ENCODE results near the gene WNK2.
"Not testable (repeated sequence)": the region's sequence is repeated elsewhere in the genome, so short reads cannot be mapped to it uniquely, and the experiment has no call there.

Gene WNK2

DNA sequence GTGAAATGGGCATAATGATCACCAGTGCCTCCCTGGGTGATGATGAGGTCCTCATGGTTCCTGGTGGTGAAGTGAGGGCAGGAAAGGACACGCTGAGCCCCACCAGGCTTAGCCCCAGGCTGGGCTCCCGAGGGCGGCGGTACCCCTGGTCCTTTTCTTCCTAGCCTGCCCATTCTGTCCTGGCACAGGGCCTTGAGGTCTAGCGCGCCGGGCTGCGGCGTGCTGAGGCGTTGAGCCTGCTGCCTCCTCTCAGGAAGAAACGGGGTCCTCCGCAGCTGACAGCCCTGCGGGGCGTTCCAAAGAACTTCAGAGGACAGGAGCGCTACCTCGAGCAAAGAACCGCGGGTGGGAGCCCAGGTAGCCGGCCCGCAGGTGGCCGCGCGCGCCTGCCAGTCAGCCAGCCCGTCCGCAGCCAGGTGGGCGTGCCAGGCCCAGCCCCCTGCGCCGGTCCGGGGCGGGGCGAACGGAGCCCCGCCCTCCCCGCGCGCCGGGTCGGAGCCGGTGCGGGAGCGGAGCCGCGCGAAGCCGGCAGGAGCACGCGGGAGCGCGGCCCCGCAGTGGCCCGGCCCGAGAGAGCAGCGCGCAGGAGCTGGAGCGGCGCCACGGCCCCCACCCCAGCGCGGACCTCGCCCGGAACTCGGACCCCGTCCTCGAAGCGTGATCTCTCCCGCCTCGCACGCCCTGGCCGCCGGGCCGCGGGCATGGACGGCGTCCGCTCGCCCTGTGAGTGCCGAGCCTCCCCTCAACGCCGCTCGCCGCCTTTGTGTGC is at the start of gene WNK2:
TSS of gene WNK2 (plus strand) at position 477 of the 769 bp plus-strand sequence. CDS start 791 bp downstream, outside the sequence.
- peak in 1 of 2 experiments; percentile 62 for DNase-seq

DNA sequence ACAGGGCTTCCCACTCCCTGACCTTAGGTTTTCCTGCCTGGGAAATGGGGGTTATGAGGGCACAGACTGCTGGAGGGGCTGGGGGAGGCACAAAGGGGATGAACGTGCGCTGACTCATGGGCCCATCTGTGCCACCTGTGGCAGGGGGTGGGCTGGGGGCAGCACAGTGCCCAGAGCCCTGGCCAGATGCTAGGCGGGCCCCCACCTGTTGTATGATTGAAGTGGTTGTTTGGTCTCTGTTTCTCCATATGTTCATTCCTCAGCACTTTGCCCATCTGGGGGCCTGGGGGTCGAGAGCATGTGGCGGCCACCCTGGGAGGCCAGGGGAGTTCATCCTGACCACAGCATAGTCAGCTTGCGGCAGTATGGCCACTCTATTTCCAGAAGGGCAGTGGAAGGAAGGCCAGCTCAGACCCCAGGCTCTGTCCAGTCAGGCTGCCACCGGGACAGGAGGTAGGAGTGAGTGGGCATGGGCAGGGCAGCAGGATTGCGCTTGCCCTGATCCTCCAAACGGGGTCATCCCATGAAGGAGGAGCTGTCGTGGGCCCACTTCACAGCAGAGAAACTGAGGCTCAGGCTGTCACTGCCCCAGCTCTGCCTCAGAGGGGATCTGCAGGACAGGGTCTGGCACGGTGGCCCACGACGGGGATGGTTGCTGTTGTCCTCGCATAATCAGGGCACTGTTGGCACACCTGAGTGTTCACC is 49.0 kb upstream of the WNK2 start:
- peak; percentile 78 to 94 for DNase-seq

DNA sequence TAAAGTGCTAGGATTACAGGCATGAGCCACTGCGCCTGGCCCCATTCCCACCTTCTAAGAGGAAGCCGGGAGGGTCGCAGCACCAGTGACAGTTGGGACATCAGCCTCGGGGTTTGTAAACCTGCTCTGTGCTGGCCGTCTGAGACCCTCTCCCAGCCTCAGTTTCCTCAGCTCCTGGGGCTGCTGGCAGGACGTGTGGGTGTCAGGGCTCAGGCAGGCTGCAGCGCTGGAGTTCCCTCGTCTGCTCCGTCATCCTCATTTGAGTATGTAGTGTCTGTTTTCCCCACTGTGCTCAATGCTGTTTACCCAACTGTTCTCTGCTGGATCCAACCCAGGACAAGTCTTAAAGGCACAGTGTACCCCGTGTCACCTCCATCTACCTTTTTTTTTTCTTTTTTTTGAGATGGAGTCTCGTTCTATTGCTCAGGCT is 47.9 kb upstream of the WNK2 start:
- peak in 1 of 2 experiments; percentile 40 for DNase-seq

DNA sequence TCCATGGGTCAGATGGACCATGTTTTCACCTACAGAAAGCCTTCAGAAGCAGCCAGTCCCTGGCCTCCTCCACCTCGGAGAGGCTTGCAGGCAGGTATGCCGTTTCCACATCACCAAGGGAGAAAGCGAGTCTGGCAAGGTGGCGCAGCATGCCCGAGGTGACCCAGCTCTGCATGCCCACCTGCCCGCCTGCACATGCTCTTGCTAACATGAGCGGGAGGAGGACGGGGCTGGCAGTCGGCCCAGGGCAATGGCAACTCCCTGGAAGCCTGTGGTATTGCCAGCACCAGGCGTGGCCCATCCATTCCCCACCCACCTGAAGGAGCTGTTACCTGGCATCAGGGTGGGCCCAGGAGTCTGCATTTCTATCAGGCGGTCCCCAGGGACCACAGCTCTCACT is 46.6 kb upstream of the WNK2 start:
- DNase-seq = no peak

DNA sequence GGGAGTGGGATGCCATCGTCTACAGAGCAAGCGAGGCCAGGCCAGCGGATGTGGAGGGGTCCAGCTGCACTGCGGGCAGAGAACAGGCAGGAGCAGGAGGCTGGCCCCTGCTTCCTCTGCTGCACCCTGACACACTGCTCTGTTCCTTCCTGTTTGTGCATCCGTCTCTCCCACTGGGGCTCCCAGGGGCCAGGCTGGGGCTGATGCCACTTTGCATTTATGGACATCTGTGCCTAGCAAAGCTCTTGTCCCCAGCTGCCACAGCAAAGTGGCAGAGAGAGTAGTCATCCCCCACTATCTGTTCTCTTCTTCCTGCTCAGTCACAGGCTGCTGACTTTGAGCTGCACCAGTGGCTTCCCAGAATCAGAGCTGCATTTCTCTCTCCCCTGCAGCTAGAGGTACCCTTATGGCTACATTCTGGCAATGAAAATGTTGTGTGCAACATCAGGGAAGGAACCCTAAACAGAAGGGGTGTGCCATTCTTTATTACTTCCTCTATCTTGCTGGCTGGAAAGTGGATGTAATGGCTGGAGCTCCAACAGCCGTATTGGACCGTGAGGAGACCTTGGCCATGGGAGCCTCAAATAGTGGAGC is 45.7 kb upstream of the WNK2 start:
- DNase-seq = peak; percentile 74 to 90

DNA sequence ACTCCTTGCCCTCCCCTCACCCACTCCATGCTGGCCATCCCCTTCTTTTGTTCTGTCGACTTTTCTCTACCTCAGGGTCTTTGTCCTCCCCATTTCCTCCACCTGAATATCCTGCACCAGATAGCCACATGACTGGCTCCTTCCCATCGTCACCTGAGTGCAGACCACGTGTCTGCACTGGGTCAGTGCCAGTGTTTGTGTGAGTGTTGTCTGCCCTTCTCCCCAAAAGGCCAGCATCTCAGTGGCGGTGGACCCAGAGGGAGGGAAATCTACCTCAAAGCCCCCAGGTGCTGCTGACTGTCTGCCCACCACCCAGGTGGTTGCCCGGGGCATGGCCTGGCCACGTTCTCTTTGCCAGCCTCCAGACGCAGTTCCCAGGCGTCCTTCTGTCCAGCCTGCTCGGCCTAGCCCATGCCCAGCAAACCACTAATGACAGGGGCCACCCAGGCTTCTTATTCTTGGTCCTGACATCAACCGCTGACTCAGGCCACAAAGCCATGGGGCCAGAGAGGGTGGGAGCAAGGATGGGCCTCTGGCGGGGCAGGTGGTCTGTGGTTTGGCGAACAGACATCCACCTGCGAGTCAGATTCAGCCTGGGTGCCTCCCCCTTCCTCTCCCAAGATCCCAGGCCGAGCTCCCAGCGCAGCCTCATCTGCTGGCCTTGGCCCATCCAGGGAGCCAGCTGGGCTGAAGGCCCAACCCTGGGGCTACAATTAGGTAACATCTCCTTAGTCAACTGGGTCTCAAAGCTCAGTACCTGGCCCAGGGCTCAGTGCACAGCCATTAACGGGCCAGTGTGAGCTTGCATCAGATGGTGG is 44.4 kb upstream of the WNK2 start:
- DNase-seq = no peak

DNA sequence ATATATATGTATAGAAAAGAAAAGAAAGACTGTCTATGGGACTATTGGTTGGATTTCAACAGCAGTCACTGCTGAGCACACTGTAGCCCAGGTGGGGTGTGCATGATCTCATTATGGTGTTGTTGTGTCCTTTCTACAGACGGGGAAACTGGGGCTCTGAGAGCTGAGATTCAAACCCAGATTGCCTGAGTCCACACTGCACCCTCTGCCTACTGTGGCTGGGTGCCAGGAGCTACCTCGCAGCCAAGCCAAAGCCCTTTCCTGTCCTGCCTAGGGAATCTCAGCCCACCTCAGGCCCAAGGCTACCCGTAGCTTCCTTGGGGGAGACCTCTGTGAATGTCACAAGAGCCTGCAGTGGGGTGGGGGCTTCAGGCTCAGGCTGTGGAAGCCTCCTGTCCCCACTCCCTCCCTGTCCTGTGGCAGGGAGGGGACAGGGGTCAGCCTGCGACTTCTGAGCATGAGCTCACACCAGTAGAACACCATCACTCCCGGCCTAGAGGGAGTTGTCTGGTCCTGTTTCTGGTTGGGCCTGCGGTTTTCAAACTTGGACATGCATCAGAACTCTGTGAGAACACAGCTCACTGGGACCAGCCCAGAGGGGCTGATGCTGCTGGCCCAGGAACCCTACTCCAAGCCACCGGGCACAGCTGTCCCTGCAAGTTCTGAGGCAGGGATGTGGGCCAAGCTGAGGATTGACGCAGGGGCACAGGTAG is 42.0 kb upstream of the WNK2 start:
- no peak for DNase-seq

DNA sequence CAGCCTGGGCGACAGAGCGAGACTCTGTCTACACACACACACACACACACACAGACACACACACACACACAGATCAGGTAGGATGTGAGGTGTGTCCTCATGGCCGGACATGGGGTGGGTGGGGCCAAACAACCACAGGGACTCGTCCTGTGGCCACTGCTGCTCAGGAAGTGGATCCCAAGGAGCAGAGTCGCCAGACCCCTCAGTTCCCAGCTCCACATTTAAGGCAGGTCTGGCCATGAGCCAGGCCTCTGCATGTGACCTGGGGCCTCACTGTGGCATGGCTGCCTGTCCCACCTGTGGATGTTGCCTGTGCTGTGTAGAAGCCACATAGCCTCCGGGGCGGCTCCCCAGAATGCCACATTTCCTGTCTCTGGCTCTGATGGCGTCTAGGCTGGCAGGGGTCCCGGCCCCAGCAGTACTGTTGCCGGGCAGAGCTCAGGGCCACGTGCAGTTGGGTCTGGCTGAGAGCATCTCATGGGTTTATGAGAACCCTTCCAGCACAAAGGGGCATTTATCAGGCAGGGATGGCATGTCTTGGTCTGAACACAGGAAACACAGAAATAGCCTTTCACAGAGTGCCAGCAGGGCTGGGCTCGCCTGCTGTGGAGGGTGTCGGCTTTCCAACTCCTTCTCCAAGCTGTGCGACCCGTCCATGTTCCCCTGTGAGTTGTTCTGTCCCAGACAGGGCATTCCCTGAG is 40.0 kb upstream of the WNK2 start:
- DNase-seq = peak in 1 of 2 experiments; percentile 35

DNA sequence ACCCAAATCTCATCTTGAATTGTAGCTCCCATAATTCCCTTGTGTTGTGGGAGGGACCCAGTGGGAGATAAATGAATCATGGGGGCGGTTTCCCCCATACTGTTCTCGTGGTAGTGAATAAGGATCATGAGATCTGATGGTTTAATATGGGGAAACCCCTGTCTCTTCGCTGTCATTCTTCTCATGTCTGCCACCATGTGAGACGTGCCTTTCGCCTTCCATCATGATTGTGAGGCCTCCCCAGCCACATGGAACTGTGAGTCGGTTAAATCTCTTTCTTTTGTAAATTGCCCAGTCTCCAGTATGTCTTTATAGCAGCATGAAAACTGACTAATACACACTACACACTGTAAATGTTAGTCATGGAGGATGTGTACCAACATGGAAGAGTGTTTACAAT is 37.2 kb upstream of the WNK2 start:
- not testable (repeated sequence) for DNase-seq

DNA sequence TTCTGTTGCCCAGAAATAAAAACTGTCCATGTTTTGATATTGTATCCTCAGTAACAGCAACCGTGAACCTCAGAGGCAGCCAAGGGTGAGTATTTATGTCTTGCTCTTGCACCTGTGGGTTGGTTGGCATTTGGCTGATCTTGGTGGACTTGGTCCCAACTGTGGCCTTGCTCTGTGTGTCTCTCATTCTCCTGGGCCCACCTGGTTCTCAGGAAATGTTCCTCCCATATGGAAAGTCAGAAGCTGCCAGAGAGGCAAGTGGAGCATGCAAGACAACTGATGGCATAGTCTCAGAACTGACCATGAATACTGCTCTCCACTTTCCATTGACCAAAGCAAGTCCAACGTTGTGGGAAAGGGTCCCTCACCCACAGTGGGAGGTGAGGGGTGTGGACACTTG is 36.3 kb upstream of the WNK2 start:
- DNase-seq = no peak

DNA sequence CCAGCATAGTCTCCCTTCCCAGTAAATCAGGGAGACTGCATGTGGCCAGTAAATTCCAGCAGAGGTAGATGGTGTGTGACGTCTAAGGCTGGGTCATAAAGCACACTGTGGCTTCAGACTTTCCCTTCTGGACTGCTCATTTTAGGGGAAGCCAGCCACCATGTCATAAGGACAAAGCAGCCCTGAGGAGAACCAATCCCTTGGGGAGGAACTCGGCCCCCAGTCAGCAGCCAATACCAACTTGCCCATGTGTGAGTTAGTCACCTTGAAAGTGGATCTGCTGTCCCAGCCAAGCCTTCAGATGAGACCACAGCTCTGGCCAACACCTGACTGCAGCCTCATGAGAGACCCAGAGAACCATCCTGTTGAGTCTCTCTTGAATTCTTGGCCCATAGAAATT is 35.2 kb upstream of the WNK2 start:
- DNase-seq = no peak

DNA sequence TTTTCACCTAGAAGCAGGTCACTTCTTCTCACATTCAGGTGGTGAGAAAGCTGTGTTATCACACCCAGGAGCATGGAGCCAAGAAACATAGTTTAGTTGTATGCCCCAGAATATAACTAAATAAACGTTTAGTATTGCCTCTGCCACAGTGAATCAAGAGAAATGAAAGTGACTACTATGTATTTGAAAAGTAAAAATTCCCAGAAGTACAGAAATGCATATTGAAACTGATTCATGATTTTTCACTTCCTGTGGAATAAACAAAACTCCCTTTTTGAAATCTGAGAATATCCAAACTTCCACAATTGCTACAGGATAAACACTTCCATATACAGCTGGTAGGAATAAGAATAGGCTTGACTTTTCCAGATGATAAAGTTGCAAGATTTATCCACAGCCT is 34.6 kb upstream of the WNK2 start:
- DNase-seq = no peak

DNA sequence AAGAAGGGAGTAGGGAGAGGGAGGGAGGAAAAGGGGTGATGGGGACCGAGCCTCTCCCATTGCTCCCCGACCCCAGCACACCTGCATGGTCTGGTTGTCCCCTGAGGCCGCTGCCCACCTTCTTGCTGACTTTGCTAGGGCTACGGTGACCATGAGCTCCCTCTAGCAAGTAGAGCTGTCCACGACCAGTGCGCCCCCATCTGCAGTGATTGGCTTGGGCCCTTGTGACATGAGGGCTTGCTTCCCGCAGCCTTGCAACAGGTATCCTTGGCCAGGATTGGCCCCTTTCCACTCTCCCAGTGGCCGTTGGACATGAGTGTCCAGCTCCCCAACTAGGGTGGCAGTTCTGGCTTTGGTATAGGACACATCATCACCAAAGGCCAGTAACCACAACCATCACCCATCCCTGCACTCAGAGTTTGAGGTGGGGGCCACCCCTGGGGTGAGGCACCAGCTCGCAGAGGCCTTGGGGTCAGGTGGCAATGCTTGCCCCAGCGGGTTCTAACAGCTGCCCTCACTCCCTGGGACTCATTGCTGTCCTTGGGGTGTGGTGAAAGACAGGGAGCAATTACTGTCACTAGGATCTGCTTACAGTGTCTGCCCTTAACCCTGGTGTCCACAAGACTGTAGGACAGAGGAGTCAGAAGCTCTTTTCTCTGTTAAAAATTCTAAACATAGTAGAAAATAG is 32.7 kb upstream of the WNK2 start:
- no peak for DNase-seq

DNA sequence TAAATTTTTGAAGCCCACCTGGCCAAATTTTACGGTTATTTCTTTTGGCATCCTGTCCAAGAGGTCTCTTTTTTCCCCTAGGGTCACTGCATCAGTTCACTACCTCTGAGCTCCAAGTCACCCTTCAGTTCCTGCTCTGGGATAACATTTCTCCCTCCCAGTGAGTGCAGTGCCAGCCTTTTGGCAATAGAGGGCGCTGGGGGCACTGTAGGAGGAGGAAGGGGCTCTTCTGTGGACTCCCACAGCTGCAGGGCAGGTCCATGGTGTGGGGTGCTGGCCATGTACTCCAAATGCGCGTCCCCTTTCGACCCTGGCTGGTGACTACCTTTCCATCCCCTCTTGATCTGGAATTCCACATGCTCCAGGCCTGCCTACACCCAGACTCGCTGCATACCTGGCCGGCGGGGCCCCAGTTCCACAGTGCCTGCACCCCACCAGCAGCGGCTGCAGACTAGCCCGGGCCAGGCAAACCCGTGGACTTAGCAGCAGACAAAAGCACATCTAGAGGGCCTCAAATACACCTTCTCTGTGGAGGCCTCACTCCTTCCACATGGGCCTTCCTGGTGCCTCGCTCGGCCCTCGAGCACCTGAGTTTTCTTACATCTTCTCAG is 29.5 kb upstream of the WNK2 start:
- peak; percentile 40 to 75 for DNase-seq

DNA sequence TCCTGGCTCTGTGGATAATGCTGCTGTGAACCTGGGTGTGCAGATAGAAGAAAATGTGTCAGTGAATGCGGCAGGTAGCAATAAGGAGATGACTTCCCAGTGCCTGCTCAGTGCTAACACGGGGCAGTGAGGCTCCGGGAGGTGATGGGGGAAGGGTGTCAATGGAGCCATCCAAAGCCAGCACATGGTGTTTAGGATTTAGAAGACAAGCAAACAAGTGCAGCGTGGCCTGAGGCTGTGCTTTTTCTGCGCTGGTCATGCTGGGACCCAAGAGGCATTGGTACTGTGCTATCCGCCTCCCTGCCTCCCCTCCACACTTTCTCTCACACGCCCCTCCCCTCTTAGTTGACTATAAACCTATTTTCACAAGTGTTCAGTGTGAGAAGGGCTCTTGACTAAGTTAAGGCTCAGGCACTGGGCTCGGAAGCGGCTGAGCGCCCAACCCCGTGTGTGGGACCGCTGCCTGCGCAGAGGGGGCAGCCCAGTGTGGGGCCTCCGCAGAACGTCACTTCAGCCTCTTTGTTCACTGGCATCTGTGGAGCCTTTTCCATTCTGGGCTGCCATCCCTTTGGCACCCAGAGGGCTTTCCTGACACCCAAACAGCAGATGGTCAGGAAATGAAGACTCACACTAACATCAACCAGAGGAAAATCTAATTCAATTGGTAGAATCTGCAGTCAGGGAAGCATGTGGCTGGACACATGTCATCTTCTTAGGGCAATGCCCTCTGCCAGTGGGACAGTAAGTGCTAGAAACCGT is 28.0 kb upstream of the WNK2 start:
- DNase-seq = peak; percentile 77 to 90

DNA sequence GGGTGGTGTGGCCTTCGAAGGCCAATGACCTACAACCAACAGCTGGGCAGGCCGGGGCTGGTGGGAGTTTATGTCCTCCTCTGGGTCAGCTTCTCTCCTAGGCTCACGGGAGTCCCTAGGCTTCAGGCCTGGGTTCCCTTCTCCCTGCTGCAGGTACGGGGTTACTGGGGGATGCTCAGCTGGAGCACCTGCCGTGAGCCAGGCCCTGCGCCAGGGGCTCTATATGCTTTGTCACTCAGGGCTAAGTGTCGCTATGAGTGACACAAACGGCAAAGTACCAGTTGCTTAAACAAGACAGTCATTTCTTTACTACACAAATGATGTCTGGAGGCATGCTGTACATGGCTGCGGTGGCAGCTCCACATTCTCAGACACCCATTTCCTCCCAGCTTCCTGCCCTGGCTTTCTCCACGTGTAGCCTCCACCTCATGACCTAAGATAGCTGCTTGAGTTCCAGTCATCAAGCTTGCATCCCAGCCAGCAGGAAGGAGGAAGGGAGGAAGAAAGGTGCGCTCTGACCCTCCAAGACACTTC is 27.4 kb upstream of the WNK2 start:
- DNase-seq = no peak

DNA sequence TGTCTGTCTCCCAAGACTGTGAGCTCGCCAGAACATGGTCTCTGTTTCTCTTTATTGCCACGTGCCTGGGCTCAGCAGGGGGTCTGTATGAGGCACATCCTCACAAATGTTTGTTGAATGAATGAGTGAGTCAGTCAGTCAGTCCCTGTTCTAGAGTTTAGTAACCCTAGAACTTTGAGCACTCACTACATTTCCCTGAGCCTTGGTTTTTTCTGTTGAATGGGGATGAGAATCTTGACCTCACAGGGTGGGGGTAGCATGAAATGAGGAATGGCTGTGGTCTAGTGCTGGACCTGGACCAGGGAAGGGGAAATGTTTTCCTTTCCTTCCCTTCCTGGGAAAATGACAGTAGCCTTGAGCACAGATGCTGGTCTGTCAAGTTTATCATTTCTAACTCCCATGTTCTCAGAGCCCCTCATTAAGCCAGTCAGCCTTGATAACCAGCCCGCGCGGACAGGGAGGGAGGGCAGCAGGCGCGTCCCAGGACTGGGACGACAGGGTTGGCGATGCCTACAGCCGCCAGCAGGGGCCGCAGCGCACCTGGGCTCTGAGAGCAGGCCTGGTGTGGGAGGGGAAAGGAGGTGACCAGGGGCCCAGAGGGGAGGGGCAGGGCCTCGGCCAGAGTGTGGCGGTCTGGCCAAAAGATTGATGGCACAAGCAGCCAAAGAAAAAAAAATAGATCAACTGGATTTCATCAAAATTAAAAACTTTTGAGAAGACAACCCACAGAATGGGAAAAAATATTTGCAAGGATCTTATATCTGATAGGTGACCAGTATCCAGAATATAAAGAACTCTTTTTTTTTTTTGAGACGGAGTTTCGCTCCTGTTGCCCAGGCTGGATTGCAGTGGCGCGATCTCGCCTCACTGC is 24.1 kb upstream of the WNK2 start:
- DNase-seq = peak; percentile 47 to 80

DNA sequence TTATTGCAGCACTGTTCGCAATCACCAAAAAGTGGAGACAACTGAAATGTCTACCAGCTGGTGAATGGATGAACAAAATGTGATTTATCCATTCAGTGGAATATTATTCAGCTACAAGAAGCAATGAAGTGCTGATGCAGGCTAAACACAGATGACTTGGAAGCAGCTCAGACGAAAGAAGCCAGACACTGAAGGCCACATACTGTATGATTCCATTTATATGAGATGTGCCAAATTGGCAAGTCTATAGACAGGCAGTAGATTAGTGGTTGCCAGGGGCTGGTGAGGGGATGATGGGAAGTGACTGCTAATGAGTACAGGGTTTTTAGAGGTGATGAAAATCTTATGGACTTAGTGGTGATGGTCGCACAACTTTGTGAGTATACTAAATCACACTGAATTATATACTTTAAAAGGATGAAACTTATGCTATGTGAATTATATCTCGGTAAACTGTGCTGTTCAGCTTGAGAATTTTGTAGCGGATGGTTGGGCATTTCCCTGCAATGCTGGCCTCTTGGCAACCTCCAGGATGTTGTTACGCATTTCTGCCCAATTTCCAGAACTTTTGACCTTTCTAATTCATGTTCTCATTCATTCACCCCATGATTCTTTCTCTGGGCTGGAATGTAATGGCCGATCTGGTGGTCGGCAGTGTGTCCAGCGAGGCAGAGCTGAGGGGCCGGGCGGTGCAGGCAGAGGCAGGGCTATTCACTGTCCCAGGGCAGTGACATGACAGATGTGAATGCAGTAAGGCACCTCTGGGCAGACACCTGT is 22.0 kb upstream of the WNK2 start:
- DNase-seq = no peak

Measured in NCI-H524 (cell line).